ENCODE measurements around the gene PSMD1.

- no peak for TF ChIP-seq CTCF (conservative IDR thresholded peaks at IDR 0.05; ENCODE audit: low read depth, low read length)
- TF ChIP-seq EZH2 (IDR thresholded peaks at IDR 0.05; ENCODE audit: borderline replicate concordance, low read depth, low read length, poor library complexity, severe bottlenecking): no peak
Measured at GRCh38 chr2:231018184-231018583, 38.5 kb upstream of the PSMD1 start.
